ENCODE measurements around the gene IL9R.

DNA sequence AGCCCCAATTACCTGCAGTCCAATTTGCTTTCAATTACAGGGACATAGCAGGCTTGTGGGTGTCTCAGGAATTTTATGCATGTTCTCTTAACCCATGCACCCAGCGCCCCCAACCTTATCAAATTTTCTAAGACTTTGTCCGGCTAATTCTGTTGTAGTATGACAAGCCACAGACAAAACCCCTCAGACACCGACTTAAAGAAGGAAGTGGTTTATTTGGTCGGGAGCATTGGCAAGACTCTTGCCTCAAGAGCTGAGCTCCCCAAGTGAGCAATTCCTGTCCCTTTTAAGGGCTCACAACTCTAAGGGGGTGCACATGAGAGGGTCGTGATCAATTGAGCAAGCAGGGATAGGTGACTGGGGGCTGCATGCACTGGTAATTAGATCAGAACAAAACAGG, 28.7 kb upstream of the IL9R start:
- TF ChIP-seq, protein P1, sequence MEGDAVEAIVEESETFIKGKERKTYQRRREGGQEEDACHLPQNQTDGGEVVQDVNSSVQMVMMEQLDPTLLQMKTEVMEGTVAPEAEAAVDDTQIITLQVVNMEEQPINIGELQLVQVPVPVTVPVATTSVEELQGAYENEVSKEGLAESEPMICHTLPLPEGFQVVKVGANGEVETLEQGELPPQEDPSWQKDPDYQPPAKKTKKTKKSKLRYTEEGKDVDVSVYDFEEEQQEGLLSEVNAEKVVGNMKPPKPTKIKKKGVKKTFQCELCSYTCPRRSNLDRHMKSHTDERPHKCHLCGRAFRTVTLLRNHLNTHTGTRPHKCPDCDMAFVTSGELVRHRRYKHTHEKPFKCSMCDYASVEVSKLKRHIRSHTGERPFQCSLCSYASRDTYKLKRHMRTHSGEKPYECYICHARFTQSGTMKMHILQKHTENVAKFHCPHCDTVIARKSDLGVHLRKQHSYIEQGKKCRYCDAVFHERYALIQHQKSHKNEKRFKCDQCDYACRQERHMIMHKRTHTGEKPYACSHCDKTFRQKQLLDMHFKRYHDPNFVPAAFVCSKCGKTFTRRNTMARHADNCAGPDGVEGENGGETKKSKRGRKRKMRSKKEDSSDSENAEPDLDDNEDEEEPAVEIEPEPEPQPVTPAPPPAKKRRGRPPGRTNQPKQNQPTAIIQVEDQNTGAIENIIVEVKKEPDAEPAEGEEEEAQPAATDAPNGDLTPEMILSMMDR (IDR thresholded peaks at IDR 0.05), result no peak
- no peak for TF ChIP-seq POLR2A (IDR thresholded peaks at IDR 0.05)
